ENCODE data around the gene FBXL19. TPM values are rescaled to one million over a fixed set of nuclear protein-coding genes. Genes with fewer than 3 reads are reported as not detected.

Gene FBXL19
- total and polyA plus RNA-seq, 2 of the 13 experiments (the other 11 are each of a cell fraction or from before 2014, with no cell fraction given): 6.0 to 13.7 TPM

DNA sequence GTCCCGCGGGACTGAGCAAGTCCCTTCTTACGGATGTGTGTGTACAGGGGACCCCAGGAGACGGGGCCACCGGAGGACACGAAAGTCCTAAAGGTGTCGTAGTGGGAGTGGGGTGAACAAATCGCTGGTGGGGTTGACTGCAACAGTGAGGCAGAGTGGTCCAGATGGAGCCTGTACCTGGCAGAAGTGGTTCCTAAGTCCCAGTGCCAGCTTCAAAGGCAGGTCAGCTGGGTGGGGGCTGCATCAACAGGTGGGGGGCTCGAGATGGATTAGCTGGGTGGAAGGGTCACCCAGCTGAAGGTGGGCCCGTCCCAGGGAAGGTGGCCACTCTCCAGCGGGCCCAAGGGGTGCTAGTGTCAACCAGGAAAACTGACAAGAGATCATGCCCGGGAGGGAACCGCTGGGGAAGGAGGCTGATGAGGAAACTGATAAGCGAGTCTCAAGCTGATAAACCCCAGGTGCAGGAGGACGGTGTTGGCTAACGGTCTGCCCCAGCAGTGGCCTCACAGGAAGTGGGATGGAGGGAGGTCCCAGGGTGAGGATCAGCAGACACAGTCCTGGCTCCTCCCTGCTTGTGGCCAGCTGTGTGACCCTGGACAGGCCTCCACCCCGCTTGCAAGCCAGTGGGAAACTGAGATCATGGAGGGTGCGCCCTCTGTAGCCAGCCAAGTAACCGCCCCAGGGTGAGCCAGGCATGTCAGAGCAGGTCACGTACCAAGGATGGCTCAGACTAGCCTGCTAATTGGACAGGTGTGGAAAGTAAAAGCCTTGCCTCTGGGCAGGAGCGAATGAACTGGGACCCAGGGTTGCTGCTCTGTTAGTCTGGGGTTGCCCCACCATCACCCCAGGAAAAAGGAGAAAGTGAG, 26.5 kb downstream of the FBXL19 start (continued):
- TF ChIP-seq, protein P1, sequence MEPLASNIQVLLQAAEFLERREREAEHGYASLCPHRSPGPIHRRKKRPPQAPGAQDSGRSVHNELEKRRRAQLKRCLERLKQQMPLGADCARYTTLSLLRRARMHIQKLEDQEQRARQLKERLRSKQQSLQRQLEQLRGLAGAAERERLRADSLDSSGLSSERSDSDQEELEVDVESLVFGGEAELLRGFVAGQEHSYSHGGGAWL (CRISPR knock-in tag; IDR thresholded peaks at IDR 0.05): peak; percentile 92
- TF ChIP-seq, protein P2, sequence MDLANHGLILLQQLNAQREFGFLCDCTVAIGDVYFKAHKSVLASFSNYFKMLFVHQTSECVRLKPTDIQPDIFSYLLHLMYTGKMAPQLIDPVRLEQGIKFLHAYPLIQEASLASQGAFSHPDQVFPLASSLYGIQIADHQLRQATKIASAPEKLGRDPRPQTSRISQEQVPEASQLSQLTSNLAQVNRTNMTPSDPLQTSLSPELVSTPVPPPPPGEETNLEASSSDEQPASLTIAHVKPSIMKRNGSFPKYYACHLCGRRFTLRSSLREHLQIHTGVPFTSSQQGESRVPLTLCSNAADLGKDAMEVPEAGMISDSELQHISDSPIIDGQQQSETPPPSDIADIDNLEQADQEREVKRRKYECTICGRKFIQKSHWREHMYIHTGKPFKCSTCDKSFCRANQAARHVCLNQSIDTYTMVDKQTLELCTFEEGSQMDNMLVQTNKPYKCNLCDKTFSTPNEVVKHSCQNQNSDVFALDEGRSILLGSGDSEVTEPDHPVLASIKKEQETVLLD (CRISPR knock-in tag; IDR thresholded peaks at IDR 0.05; ENCODE audit: low read depth): no peak
- TF ChIP-seq, protein P3, sequence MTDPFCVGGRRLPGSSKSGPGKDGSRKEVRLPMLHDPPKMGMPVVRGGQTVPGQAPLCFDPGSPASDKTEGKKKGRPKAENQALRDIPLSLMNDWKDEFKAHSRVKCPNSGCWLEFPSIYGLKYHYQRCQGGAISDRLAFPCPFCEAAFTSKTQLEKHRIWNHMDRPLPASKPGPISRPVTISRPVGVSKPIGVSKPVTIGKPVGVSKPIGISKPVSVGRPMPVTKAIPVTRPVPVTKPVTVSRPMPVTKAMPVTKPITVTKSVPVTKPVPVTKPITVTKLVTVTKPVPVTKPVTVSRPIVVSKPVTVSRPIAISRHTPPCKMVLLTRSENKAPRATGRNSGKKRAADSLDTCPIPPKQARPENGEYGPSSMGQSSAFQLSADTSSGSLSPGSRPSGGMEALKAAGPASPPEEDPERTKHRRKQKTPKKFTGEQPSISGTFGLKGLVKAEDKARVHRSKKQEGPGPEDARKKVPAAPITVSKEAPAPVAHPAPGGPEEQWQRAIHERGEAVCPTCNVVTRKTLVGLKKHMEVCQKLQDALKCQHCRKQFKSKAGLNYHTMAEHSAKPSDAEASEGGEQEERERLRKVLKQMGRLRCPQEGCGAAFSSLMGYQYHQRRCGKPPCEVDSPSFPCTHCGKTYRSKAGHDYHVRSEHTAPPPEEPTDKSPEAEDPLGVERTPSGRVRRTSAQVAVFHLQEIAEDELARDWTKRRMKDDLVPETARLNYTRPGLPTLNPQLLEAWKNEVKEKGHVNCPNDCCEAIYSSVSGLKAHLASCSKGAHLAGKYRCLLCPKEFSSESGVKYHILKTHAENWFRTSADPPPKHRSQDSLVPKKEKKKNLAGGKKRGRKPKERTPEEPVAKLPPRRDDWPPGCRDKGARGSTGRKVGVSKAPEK (CRISPR knock-in tag; IDR thresholded peaks at IDR 0.05; ENCODE audit: borderline replicate concordance): 0 out of 2 replicates have a peak, but pooled peaks have one; percentile 0
- TF ChIP-seq ZBTB1 (CRISPR knock-in tag; IDR thresholded peaks at IDR 0.05; ENCODE audit: borderline replicate concordance) (peak; percentile 63; the same call in 1 of the 2 replicates), ZNF761 (CRISPR knock-in tag; conservative IDR thresholded peaks at IDR 0.05) (peak; percentile 90), BHLHE40 (IDR thresholded peaks at IDR 0.05; ENCODE audit: low read length) (0 out of 2 replicates have a peak, but pooled peaks have one; percentile 8), KDM4B (CRISPR knock-in tag; IDR thresholded peaks at IDR 0.05) (peak; percentile 84), ZNF614 (CRISPR knock-in tag; IDR thresholded peaks at IDR 0.05; ENCODE audit: borderline replicate concordance) (peak; percentile 95), ZNF101 (CRISPR knock-in tag; IDR thresholded peaks at IDR 0.05; ENCODE audit: borderline replicate concordance, low read depth) (no peak), KDM1A (CRISPR knock-in tag; IDR thresholded peaks at IDR 0.05) (0 out of 2 replicates have a peak, but pooled peaks have one; percentile 57), SRF (IDR thresholded peaks at IDR 0.05; ENCODE audit: low read depth, low read length) (no peak), DR1 (CRISPR knock-in tag; IDR thresholded peaks at IDR 0.05) (peak; percentile 61; the same call in 1 of the 2 replicates), ZNF329 (CRISPR knock-in tag; IDR thresholded peaks at IDR 0.05; ENCODE audit: low read depth) (0 out of 2 replicates have a peak, but pooled peaks have one; percentile 17), RFX1 (IDR thresholded peaks at IDR 0.05) (no peak)
- TF ChIP-seq, protein P4, sequence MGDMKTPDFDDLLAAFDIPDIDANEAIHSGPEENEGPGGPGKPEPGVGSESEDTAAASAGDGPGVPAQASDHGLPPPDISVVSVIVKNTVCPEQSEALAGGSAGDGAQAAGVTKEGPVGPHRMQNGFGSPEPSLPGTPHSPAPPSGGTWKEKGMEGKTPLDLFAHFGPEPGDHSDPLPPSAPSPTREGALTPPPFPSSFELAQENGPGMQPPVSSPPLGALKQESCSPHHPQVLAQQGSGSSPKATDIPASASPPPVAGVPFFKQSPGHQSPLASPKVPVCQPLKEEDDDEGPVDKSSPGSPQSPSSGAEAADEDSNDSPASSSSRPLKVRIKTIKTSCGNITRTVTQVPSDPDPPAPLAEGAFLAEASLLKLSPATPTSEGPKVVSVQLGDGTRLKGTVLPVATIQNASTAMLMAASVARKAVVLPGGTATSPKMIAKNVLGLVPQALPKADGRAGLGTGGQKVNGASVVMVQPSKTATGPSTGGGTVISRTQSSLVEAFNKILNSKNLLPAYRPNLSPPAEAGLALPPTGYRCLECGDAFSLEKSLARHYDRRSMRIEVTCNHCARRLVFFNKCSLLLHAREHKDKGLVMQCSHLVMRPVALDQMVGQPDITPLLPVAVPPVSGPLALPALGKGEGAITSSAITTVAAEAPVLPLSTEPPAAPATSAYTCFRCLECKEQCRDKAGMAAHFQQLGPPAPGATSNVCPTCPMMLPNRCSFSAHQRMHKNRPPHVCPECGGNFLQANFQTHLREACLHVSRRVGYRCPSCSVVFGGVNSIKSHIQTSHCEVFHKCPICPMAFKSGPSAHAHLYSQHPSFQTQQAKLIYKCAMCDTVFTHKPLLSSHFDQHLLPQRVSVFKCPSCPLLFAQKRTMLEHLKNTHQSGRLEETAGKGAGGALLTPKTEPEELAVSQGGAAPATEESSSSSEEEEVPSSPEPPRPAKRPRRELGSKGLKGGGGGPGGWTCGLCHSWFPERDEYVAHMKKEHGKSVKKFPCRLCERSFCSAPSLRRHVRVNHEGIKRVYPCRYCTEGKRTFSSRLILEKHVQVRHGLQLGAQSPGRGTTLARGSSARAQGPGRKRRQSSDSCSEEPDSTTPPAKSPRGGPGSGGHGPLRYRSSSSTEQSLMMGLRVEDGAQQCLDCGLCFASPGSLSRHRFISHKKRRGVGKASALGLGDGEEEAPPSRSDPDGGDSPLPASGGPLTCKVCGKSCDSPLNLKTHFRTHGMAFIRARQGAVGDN (CRISPR knock-in tag; IDR thresholded peaks at IDR 0.05): peak; percentile 97
- TF ChIP-seq, protein P5, sequence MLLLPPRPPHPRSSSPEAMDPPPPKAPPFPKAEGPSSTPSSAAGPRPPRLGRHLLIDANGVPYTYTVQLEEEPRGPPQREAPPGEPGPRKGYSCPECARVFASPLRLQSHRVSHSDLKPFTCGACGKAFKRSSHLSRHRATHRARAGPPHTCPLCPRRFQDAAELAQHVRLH (CRISPR knock-in tag; IDR thresholded peaks at IDR 0.05; ENCODE audit: borderline replicate concordance, low read depth): peak; percentile 93

Measured in HepG2 (cell line).